GM12874 (cell line): ENCODE results near the gene SH3RF1.

Experiments
- TF ChIP-seq, protein P1 (sequence below): IDR thresholded peaks from 2 replicates; pipeline ENCODE4 v1.5.1; 2011; ENCODE audit warnings: low read depth, mild to moderate bottlenecking, control low read depth, low read length, moderate library complexity; ENCODE audit not compliant: insufficient read depth

SH3RF1 gene

DNA sequence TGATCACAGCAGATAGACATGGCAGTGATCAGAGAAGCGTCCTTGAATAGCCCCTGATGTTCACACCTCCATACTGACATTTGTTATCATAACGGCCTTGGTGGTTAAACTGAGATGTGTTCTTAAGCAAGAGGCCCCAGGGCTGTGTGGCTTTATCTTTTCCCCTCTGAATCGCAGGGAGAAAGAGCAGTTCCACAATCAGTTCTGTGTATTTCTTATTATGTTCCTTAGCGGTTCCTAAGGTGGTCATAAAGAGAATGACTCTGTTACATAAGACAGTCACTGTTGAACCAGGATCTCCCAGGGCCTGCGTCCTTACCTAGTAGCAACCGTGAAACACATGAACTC lies 207.9 kb downstream of the SH3RF1 start:
- TF ChIP-seq, protein P1, sequence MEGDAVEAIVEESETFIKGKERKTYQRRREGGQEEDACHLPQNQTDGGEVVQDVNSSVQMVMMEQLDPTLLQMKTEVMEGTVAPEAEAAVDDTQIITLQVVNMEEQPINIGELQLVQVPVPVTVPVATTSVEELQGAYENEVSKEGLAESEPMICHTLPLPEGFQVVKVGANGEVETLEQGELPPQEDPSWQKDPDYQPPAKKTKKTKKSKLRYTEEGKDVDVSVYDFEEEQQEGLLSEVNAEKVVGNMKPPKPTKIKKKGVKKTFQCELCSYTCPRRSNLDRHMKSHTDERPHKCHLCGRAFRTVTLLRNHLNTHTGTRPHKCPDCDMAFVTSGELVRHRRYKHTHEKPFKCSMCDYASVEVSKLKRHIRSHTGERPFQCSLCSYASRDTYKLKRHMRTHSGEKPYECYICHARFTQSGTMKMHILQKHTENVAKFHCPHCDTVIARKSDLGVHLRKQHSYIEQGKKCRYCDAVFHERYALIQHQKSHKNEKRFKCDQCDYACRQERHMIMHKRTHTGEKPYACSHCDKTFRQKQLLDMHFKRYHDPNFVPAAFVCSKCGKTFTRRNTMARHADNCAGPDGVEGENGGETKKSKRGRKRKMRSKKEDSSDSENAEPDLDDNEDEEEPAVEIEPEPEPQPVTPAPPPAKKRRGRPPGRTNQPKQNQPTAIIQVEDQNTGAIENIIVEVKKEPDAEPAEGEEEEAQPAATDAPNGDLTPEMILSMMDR, result no peak

DNA sequence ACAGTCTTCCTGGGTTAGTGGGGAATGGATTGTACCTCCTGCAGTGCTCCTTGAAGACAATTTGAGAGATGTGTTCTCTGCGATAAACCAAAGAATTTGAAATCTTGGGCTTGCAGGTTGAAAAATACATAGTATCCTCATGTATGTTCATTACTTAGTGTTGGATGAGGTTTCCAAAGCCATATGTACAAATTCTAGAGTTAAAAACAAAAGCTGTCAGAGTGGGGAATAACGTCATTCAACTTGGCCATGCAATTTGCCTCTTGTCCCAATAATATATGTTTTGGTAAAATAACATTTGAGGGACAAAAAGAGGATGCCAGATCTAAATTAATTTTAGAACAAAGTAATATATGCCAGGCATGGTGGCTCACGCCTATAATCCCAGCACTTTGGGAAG lies 209.4 kb downstream of the SH3RF1 start:
- TF ChIP-seq, protein P1, result no peak

DNA sequence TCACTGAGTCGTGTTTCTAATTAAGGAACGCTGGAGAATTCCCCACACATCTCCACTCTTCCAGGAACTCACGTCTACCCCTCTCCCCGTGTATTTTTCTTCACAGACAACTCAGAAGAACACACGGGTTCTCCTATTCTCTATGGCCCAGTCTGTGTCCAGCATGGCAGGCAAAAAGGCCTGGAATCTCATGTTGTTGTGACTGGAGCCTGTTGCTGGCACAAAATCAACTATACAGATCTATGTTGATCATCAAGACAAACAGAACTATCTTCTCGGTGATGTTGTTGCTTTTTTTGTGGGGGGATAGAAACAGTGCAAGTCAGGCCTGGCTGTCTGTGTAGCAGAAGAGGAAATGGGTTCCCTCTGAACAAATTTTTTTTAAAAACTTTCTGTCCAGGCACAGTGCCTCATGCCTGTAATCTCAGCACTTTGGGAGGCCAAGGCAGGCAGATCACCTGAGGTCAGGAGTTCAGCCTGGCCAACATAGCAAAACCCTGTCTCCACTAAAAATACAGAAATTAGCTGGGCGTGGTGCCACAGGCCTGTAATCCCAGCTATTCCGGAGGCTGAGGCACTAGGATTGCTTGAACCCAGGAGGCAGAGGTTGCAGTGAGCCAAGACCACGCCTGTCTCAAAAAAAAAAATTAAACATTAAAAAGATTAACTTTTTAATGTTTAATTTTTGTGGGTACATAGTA lies 210.2 kb downstream of the SH3RF1 start:
- TF ChIP-seq, protein P1, result no peak

DNA sequence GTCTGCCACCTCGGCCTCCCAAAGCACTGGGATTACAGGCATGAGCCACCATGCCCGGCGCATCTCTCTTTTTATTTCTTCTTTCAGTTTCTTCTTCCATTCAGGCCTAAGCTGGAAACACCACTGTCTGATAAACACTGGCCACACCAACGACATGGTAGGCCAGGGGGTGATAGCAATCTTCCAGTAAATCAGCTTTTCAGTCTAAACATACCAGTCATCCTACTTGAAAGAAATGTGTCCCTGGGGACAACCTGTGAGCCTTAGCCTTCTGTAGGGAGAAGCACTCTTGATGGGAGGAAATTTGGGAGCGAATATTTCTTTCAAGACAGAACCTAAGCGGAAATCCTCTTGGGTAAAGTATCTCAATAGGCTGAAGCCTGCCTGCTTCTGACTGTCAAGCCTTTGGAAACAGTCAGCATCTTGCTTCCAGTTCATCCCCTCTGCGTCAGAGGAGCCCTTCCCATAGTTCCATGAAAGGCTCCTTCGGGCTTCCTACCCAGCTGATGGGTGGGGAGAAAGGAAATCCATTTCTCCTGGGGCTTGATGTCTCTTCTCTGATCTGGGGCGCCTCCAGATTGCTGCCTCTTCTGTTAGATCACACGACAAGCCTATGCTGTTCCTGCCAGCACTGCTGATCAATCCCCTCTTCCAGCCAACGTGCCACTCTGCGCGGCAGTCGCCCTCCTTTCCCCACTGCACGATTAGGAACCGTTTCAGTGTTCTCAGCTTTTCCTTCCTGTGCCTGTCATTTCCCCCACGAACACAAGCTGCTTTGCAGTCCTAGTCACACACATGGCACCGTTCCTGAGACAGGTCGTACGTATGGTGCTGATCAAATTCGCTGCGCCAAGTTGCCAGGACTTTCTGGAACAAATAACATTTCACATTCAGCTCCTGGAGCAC lies 211.2 kb downstream of the SH3RF1 start:
- TF ChIP-seq, protein P1, result no peak

DNA sequence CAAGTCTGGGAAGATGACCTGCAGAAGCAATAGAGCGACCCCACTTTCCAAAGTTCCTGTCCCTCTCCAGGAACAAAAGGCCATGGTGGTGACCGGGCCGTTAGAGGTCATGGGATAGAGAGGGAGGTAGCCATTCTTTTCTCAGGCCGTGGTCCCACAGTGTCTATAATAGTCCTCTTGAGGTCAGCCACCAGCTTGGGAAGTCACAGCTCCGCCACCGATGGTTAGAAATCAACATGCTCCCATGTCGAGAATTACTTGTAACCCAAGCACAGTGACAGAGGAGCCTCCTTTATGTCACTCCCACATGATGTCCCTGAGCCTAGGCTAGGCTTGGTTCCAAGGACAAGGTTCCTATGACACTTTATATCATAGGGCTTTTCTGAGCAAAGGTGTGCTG lies 212.4 kb downstream of the SH3RF1 start:
- TF ChIP-seq, protein P1, result no peak

DNA sequence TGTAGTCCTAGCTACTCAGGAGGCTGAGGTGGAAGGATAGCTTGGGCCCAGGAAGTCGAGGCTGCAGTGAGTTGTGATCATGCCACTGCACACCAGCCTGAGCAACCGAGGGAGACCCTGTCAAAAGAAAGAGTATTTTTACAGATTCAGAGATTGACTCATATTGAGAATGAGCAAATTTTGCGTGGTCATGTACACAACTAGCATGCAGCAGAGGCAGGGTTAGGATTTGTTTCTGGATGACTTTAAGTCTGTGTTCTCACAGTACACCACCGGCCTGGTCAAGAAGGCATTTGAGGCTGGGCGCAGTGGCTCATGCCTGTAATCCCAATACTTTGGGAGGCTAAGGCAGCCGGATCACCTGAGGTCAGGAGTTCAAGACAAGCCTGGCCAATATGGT lies 215.9 kb downstream of the SH3RF1 start:
- TF ChIP-seq, protein P1, result no peak

DNA sequence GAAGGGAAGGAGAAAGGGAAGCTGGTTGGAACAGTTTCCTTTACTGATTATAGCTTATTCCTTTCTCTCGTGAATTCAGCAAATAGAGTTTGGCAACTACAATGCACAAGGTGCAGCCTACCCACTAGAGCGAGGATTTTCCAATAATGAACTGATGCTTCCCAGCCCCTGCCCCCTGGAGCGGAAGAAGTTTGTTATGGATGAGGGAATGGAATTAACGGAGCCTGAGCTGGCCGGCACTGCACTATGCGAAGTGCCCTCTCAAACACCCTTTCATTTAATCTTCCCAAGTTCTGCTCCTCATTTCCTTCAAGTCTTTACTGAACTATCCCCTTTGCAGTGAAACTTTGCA lies 218.2 kb downstream of the SH3RF1 start:
- TF ChIP-seq, protein P1, result no peak
